DMS153 treated with DMSO at 0.1 percent for 48 hours (cell line): ENCODE results near the gene RALGDS.

Experiments used
- DNase-seq: peaks from one replicate; lab custom pipeline; 2025; ENCODE audit not compliant: unreplicated experiment; lab: John Stamatoyannopoulos, UW

Gene RALGDS

GRCh38 chr9:133137451-133138231, 16.6 kb upstream of the RALGDS start:
- DNase-seq = no peak

GRCh38 chr9:133135146-133135745, 14.2 kb upstream of the RALGDS start:
- peak; percentile 24 for DNase-seq

- DNase-seq = no peak
These were observed 13.5 kb upstream of the RALGDS start for GRCh38 chr9:133134388-133135145.

GRCh38 chr9:133133681-133134387, 12.8 kb upstream of the RALGDS start:
- DNase-seq = peak; percentile 92

GRCh38 chr9:133132174-133132573, 11.1 kb upstream of the RALGDS start:
- no peak for DNase-seq

- no peak for DNase-seq
These were observed 10.5 kb upstream of the RALGDS start for GRCh38 chr9:133131506-133131905.

GRCh38 chr9:133130685-133131244, 9.7 kb upstream of the RALGDS start:
- DNase-seq = no peak

- no peak for DNase-seq
These were observed 8.2 kb upstream of the RALGDS start for GRCh38 chr9:133129001-133129795.

GRCh38 chr9:133128152-133128551, 7.1 kb upstream of the RALGDS start:
- no peak for DNase-seq

- no peak for DNase-seq
These were observed 6.4 kb upstream of the RALGDS start for GRCh38 chr9:133127340-133127981.

- no peak for DNase-seq
These were observed 5.8 kb upstream of the RALGDS start for GRCh38 chr9:133126697-133127339.

GRCh38 chr9:133125941-133126696, 5.1 kb upstream of the RALGDS start:
- no peak for DNase-seq

GRCh38 chr9:133124907-133125275, 3.9 kb upstream of the RALGDS start:
- no peak for DNase-seq

- no peak for DNase-seq
These were observed 3.3 kb upstream of the RALGDS start for GRCh38 chr9:133124123-133124906.

GRCh38 chr9:133122935-133123611, 2.0 kb upstream of the RALGDS start:
- no peak for DNase-seq

GRCh38 chr9:133122605-133122934, 1.5 kb upstream of the RALGDS start:
- DNase-seq = no peak

GRCh38 chr9:133121915-133122550, 993 bp upstream of the RALGDS start:
- DNase-seq = no peak
